Activated T-helper 1 cell treated with Interleukin-2 at 50 U/mL for 16 hours (primary cell): ENCODE measurements around the gene DDX4.

Experiments used
- DNase-seq: peaks from one replicate; pipeline ENCODE4 v3.0.0-alpha.2; 2020; ENCODE audit warnings: low read depth

The DDX4 gene

GRCh38 chr5:55821731-55822512 lies 84.1 kb downstream of the DDX4 start:
- no peak for DNase-seq

GRCh38 chr5:55823151-55823796 lies 85.4 kb downstream of the DDX4 start:
- no peak for DNase-seq

GRCh38 chr5:55829956-55830355 lies 92.1 kb downstream of the DDX4 start:
- DNase-seq = no peak

- no peak for DNase-seq
Observed at GRCh38 chr5:55832446-55832845, 94.6 kb downstream of the DDX4 start.

GRCh38 chr5:55836191-55836590 lies 98.3 kb downstream of the DDX4 start:
- no peak for DNase-seq

- no peak for DNase-seq
Observed at GRCh38 chr5:55841976-55842375, 104.1 kb downstream of the DDX4 start.

GRCh38 chr5:55847837-55848236 lies 110.0 kb downstream of the DDX4 start:
- DNase-seq = no peak

- no peak for DNase-seq
Observed at GRCh38 chr5:55848783-55849182, 110.9 kb downstream of the DDX4 start.

GRCh38 chr5:55850839-55851674 lies 113.2 kb downstream of the DDX4 start, which contains the start of gene IL31RA:
IL31RA (plus strand) TSS chr5:55851357; CDS start chr5:55851571, 214 bp downstream.
- no peak for DNase-seq

GRCh38 chr5:55851675-55851979 lies 113.8 kb downstream of the DDX4 start:
- no peak for DNase-seq

- DNase-seq = no peak
Observed at GRCh38 chr5:55852503-55852902, 114.6 kb downstream of the DDX4 start.

- DNase-seq = no peak
Observed at GRCh38 chr5:55853041-55853670, 115.3 kb downstream of the DDX4 start.

GRCh38 chr5:55853818-55854217 lies 116.0 kb downstream of the DDX4 start:
- DNase-seq = no peak

GRCh38 chr5:55855509-55855908 lies 117.6 kb downstream of the DDX4 start:
- DNase-seq = no peak

- no peak for DNase-seq
Observed at GRCh38 chr5:55856516-55857246, 118.8 kb downstream of the DDX4 start.

GRCh38 chr5:55857247-55857640 lies 119.4 kb downstream of the DDX4 start:
- no peak for DNase-seq

- DNase-seq = no peak
Observed at GRCh38 chr5:55858104-55858503, 120.2 kb downstream of the DDX4 start.

GRCh38 chr5:55860288-55860687 lies 122.4 kb downstream of the DDX4 start:
- DNase-seq = no peak

- DNase-seq = no peak
Observed at GRCh38 chr5:55860709-55861108, 122.8 kb downstream of the DDX4 start.

- DNase-seq = no peak
Observed at GRCh38 chr5:55864606-55865541, 127.0 kb downstream of the DDX4 start.

- DNase-seq = no peak
Observed at GRCh38 chr5:55865831-55866230, 128.0 kb downstream of the DDX4 start.
